ENCODE results near the gene SLC7A5.
"Not testable (repeated sequence)": the region's sequence is repeated elsewhere in the genome, so short reads cannot be mapped to it uniquely, and the experiment has no call there.

The SLC7A5 gene

DNA sequence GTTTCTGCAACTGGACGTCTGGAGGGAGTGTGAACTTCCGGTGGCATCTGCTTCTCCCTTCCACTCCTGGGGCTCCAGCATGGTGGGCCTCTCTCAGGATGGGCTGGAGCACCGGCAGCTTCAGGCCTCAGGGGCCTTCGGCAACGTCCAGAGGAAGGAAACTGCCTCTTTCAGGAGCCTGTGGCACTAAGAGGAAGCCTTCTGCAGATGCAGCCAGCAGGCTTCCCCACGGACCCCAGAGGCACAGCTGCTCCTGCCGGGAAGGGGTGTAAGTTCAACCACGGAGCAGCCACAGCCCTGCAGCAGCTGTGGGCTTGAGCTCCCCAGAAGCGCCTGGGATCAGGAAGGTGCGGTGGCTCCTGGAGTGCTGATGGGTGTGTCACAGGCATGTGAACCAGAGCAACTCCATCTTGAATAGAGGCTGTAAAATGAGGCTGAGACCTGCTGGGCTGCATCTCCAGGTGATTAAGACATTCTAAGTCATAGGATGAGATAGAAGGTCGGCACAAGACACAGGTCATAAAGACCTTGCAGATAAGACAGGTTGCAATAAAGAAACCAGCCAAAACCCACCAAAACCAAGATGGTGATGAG, 52.7 kb downstream of the SLC7A5 start:
- Histone ChIP-seq H3K27me3 (peaks cover 0 to 30% of the 10 kb centered on the region in 2 donors), H3K9me3 (peaks cover 4 to 23% (median 23%) of the 10 kb centered on the region in 3 donors), H3K36me3 (no peaks in the 10 kb centered on the region), H3K4me3 (no peak overlapping the region), H3K27ac (no peak overlapping the region), H3K4me1 (no peaks in the 10 kb centered on the region)
- TF ChIP-seq CTCF (IDR thresholded peaks at IDR 0.05) = no peak
- intact Hi-C loops (cut with DNase I; ENCODE audit: low total_unique reads) = no loop called here
- DNase-seq = no peak

DNA sequence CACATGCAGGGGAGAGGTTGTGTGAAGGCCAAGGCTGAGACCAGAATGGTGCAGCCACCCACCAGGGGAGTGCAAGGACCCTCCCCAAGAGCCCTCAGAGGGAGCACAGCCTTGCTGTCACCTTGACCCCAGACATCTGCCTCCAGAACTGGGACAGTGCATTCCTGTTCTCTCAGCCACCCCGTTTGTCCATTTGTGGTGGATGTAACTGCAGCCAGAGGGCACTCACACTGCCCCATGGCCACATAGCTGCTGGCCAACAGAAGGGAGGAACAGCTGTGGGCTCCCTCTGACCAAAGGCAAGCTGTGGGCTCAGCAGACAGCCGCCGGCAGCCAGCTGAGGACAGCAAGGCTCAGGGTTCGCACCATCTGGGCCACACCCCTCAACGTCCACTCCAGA, 53.7 kb downstream of the SLC7A5 start:
- Histone ChIP-seq H3K36me3 (no peaks in the 10 kb centered on the region), H3K27ac (no peak overlapping the region), H3K4me1 (no peaks in the 10 kb centered on the region), H3K9me3 (peaks cover 4 to 23% (median 23%) of the 10 kb centered on the region in 3 donors), H3K4me3 (no peak overlapping the region), H3K27me3 (peaks cover 0 to 31% of the 10 kb centered on the region in 2 donors)
- intact Hi-C loops (cut with DNase I; ENCODE audit: low total_unique reads) = no loop called here
- no peak for DNase-seq
- no peak for TF ChIP-seq CTCF (IDR thresholded peaks at IDR 0.05)

DNA sequence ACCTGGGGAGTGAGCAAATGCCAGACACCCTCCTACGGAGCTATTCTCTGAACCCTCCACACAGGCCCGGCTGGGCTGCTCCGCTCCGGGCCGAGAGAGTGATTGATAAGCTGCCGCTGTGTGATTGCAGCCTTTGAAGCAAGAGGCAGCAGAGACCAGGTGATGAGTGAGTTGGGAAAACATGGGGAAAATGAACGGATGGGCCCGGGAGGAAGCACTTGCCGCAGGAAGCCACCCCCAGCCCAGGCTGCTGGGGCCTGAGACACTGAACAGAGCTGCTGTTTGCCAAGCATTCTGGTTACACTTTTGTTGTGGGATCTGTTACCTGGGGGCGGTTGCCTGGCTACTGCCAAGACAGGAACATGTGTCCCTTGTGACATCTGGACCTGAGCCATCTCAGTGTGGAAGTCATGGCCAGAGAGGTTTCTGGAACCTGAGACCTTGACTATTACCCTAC, 57.1 kb downstream of the SLC7A5 start:
- no peak overlapping the region for H3K27ac ChIP-seq
- intact Hi-C loops (cut with DNase I; ENCODE audit: low total_unique reads) = no loop called here
- TF ChIP-seq CTCF (IDR thresholded peaks at IDR 0.05) = no peak
- peaks cover 0 to 13% (median 8%) of the 10 kb centered on the region in 3 donors for H3K9me3 ChIP-seq
- no peak for DNase-seq
- no peak overlapping the region for H3K4me3 ChIP-seq
- peaks cover 0 to 42% of the 10 kb centered on the region in 2 donors for H3K27me3 ChIP-seq
- H3K36me3 ChIP-seq = no peaks in the 10 kb centered on the region
- peaks cover 0 to 2% (median 2%) of the 10 kb centered on the region in 4 donors for H3K4me1 ChIP-seq

- DNase-seq; intact Hi-C loops (cut with DNase I; ENCODE audit: low total_unique reads); H3K27ac ChIP-seq; H3K4me3 ChIP-seq; H3K9me3 ChIP-seq; H3K36me3 ChIP-seq: not testable (repeated sequence)
- Histone ChIP-seq H3K27me3 (peaks cover 0 to 41% of the 10 kb centered on the region in 2 donors), H3K4me1 (peaks cover 0 to 10% (median 9%) of the 10 kb centered on the region in 4 donors)
Observed at GRCh38 chr16:87811454-87811853, 57.9 kb downstream of the SLC7A5 start.

DNA sequence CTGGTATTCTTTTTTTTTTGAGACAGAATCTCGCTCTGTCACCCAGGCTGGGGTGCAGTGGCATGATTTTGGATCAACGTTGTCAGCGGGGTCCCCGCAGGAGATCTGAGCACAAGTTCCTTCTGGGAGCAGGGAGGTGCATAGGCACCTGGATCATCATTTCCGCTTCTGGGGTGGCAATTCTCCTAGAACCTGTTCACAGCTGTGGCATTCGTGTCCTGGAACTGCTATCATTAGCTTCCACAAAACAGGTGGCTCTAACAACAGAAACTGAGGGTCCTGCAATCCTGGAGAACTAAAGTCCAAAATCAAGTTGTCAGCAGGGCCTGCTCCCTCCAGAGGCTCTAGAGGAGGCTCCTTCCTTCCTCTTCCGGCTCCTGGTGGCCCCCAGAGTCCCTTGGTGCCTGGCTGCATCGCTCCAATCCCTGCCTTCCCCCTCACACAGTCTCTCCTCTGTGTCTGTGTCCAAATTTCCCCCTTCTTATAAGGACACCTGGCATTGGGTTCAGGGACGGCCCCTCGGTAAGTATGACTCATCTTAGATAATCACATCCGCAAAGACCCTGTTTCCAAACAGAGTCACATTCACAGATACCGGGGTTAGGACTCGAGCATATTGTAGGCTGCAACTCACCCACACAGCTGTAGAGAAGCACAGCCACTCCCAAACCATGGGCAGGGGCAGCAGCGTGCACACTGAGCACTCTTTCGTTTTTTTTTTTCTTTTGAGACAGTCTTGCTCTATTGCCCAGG, 60.0 kb downstream of the SLC7A5 start:
- no peak for DNase-seq
- no peak for TF ChIP-seq CTCF (IDR thresholded peaks at IDR 0.05)
- intact Hi-C loops (cut with DNase I; ENCODE audit: low total_unique reads) = no loop called here
- Histone ChIP-seq H3K27ac (no peak overlapping the region), H3K36me3 (no peaks in the 10 kb centered on the region), H3K27me3 (peaks cover 0 to 39% of the 10 kb centered on the region in 2 donors), H3K9me3 (no peaks in the 10 kb centered on the region), H3K4me1 (peaks cover 0 to 17% (median 15%) of the 10 kb centered on the region in 4 donors), H3K4me3 (no peak overlapping the region)

DNA sequence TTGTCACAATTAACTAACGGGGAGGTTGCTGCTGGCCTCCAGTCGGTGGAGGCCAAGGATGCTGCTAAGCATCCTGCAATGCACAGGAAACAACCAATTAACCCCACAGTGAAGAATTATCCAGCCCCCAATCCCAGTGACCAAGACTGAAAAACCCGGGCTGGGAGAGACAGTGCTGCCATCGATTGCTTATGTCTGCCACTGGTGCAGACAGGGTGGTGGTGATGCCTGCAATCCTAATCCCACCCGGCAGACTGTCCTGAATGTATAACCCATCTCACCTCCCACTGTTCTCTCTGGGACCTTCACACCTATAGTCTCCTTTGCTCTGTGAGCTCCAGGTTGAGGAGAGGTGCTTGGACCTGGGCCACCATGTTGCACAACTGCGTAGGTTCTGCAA, 61.2 kb downstream of the SLC7A5 start:
- peaks cover 0 to 17% (median 15%) of the 10 kb centered on the region in 4 donors for H3K4me1 ChIP-seq
- H3K36me3 ChIP-seq = no peaks in the 10 kb centered on the region
- intact Hi-C loops (cut with DNase I; ENCODE audit: low total_unique reads) = no loop called here
- H3K4me3 ChIP-seq = no peak overlapping the region
- TF ChIP-seq CTCF (IDR thresholded peaks at IDR 0.05) = no peak
- no peak overlapping the region for H3K27ac ChIP-seq
- no peaks in the 10 kb centered on the region for H3K9me3 ChIP-seq
- peaks cover 0 to 35% of the 10 kb centered on the region in 2 donors for H3K27me3 ChIP-seq
- no peak for DNase-seq
